ENCODE results near the gene STIM1.

Gene STIM1

GRCh38 chr11:3927129-3927796 is 71.8 kb downstream of the STIM1 start:
- H3K4me1 ChIP-seq (ENCODE audit: control insufficient read depth in 2 of 2, insufficient read depth in 2 of 2, low read length in 2 of 2): no peaks in the 10 kb centered on the region
- no peaks in the 10 kb centered on the region for H3K27me3 ChIP-seq (ENCODE audit: control insufficient read depth in 2 of 2, insufficient read depth in 2 of 2, low read length in 2 of 2)
- no peak overlapping the region for H3K4me3 ChIP-seq (ENCODE audit: low read length in 2 of 2)
- no peak overlapping the region for H3K27ac ChIP-seq (ENCODE audit: low read depth in 2 of 2, low read length in 2 of 2)
- H3K36me3 ChIP-seq (ENCODE audit: control insufficient read depth in 2 of 2, insufficient read depth in 2 of 2, low read length in 2 of 2): no peaks in the 10 kb centered on the region
- no peaks in the 10 kb centered on the region for H3K9me3 ChIP-seq (ENCODE audit: control insufficient read depth in 2 of 2, low read length in 2 of 2)
- no peak overlapping the region for H3K9ac ChIP-seq (ENCODE audit: low read depth in 1 of 2, low read length in 2 of 2)

GRCh38 chr11:3929232-3929631 is 73.8 kb downstream of the STIM1 start:
- no peaks in the 10 kb centered on the region for H3K27me3 ChIP-seq (ENCODE audit: control insufficient read depth in 2 of 2, insufficient read depth in 2 of 2, low read length in 2 of 2)
- no peak overlapping the region for H3K9ac ChIP-seq (ENCODE audit: low read depth in 1 of 2, low read length in 2 of 2)
- no peaks in the 10 kb centered on the region for H3K36me3 ChIP-seq (ENCODE audit: control insufficient read depth in 2 of 2, insufficient read depth in 2 of 2, low read length in 2 of 2)
- no peak overlapping the region for H3K4me3 ChIP-seq (ENCODE audit: low read length in 2 of 2)
- H3K9me3 ChIP-seq (ENCODE audit: control insufficient read depth in 2 of 2, low read length in 2 of 2): no peaks in the 10 kb centered on the region
- no peak overlapping the region for H3K27ac ChIP-seq (ENCODE audit: low read depth in 2 of 2, low read length in 2 of 2)
- H3K4me1 ChIP-seq (ENCODE audit: control insufficient read depth in 2 of 2, insufficient read depth in 2 of 2, low read length in 2 of 2): no peaks in the 10 kb centered on the region

- Histone ChIP-seq H3K36me3 (ENCODE audit: control insufficient read depth in 2 of 2, insufficient read depth in 2 of 2, low read length in 2 of 2) (no peaks in the 10 kb centered on the region), H3K27me3 (ENCODE audit: control insufficient read depth in 2 of 2, insufficient read depth in 2 of 2, low read length in 2 of 2) (no peaks in the 10 kb centered on the region), H3K27ac (ENCODE audit: low read depth in 2 of 2, low read length in 2 of 2) (no peak overlapping the region), H3K4me1 (ENCODE audit: control insufficient read depth in 2 of 2, insufficient read depth in 2 of 2, low read length in 2 of 2) (no peaks in the 10 kb centered on the region), H3K4me3 (ENCODE audit: low read length in 2 of 2) (no peak overlapping the region), H3K9me3 (ENCODE audit: control insufficient read depth in 2 of 2, low read length in 2 of 2) (no peaks in the 10 kb centered on the region), H3K9ac (ENCODE audit: low read depth in 1 of 2, low read length in 2 of 2) (no peak overlapping the region)
These were observed 74.2 kb downstream of the STIM1 start for GRCh38 chr11:3929649-3930048.

GRCh38 chr11:3932698-3933097 is 77.2 kb downstream of the STIM1 start:
- no peaks in the 10 kb centered on the region for H3K36me3 ChIP-seq (ENCODE audit: control insufficient read depth in 2 of 2, insufficient read depth in 2 of 2, low read length in 2 of 2)
- no peak overlapping the region for H3K27ac ChIP-seq (ENCODE audit: low read depth in 2 of 2, low read length in 2 of 2)
- no peaks in the 10 kb centered on the region for H3K4me1 ChIP-seq (ENCODE audit: control insufficient read depth in 2 of 2, insufficient read depth in 2 of 2, low read length in 2 of 2)
- H3K27me3 ChIP-seq (ENCODE audit: control insufficient read depth in 2 of 2, insufficient read depth in 2 of 2, low read length in 2 of 2): no peaks in the 10 kb centered on the region
- H3K4me3 ChIP-seq (ENCODE audit: low read length in 2 of 2): no peak overlapping the region
- H3K9me3 ChIP-seq (ENCODE audit: control insufficient read depth in 2 of 2, low read length in 2 of 2): no peaks in the 10 kb centered on the region
- H3K9ac ChIP-seq (ENCODE audit: low read depth in 1 of 2, low read length in 2 of 2): no peak overlapping the region

- Histone ChIP-seq H3K36me3 (ENCODE audit: control insufficient read depth in 2 of 2, insufficient read depth in 2 of 2, low read length in 2 of 2) (no peaks in the 10 kb centered on the region), H3K4me1 (ENCODE audit: control insufficient read depth in 2 of 2, insufficient read depth in 2 of 2, low read length in 2 of 2) (no peaks in the 10 kb centered on the region), H3K9me3 (ENCODE audit: control insufficient read depth in 2 of 2, low read length in 2 of 2) (no peaks in the 10 kb centered on the region), H3K9ac (ENCODE audit: low read depth in 1 of 2, low read length in 2 of 2) (no peak overlapping the region), H3K4me3 (ENCODE audit: low read length in 2 of 2) (no peak overlapping the region), H3K27me3 (ENCODE audit: control insufficient read depth in 2 of 2, insufficient read depth in 2 of 2, low read length in 2 of 2) (no peaks in the 10 kb centered on the region), H3K27ac (ENCODE audit: low read depth in 2 of 2, low read length in 2 of 2) (no peak overlapping the region)
These were observed 77.7 kb downstream of the STIM1 start for GRCh38 chr11:3933165-3933628.

- H3K36me3 ChIP-seq (ENCODE audit: control insufficient read depth in 2 of 2, insufficient read depth in 2 of 2, low read length in 2 of 2): no peaks in the 10 kb centered on the region
- H3K9me3 ChIP-seq (ENCODE audit: control insufficient read depth in 2 of 2, low read length in 2 of 2): no peaks in the 10 kb centered on the region
- H3K27me3 ChIP-seq (ENCODE audit: control insufficient read depth in 2 of 2, insufficient read depth in 2 of 2, low read length in 2 of 2): no peaks in the 10 kb centered on the region
- H3K9ac ChIP-seq (ENCODE audit: low read depth in 1 of 2, low read length in 2 of 2): no peak overlapping the region
- H3K4me3 ChIP-seq (ENCODE audit: low read length in 2 of 2): no peak overlapping the region
- H3K27ac ChIP-seq (ENCODE audit: low read depth in 2 of 2, low read length in 2 of 2): no peak overlapping the region
- H3K4me1 ChIP-seq (ENCODE audit: control insufficient read depth in 2 of 2, insufficient read depth in 2 of 2, low read length in 2 of 2): no peaks in the 10 kb centered on the region
These were observed 79.2 kb downstream of the STIM1 start for GRCh38 chr11:3934658-3935057.

- no peak overlapping the region for H3K9ac ChIP-seq (ENCODE audit: low read depth in 1 of 2, low read length in 2 of 2)
- no peak overlapping the region for H3K4me3 ChIP-seq (ENCODE audit: low read length in 2 of 2)
- no peaks in the 10 kb centered on the region for H3K36me3 ChIP-seq (ENCODE audit: control insufficient read depth in 2 of 2, insufficient read depth in 2 of 2, low read length in 2 of 2)
- no peak overlapping the region for H3K27ac ChIP-seq (ENCODE audit: low read depth in 2 of 2, low read length in 2 of 2)
- H3K9me3 ChIP-seq (ENCODE audit: control insufficient read depth in 2 of 2, low read length in 2 of 2): no peaks in the 10 kb centered on the region
- no peaks in the 10 kb centered on the region for H3K27me3 ChIP-seq (ENCODE audit: control insufficient read depth in 2 of 2, insufficient read depth in 2 of 2, low read length in 2 of 2)
- H3K4me1 ChIP-seq (ENCODE audit: control insufficient read depth in 2 of 2, insufficient read depth in 2 of 2, low read length in 2 of 2): no peaks in the 10 kb centered on the region
These were observed 81.1 kb downstream of the STIM1 start for GRCh38 chr11:3936517-3936916.

GRCh38 chr11:3939211-3939610 is 83.7 kb downstream of the STIM1 start:
- no peaks in the 10 kb centered on the region for H3K9me3 ChIP-seq (ENCODE audit: control insufficient read depth in 2 of 2, low read length in 2 of 2)
- no peak overlapping the region for H3K27ac ChIP-seq (ENCODE audit: low read depth in 2 of 2, low read length in 2 of 2)
- H3K9ac ChIP-seq (ENCODE audit: low read depth in 1 of 2, low read length in 2 of 2): no peak overlapping the region
- H3K27me3 ChIP-seq (ENCODE audit: control insufficient read depth in 2 of 2, insufficient read depth in 2 of 2, low read length in 2 of 2): no peaks in the 10 kb centered on the region
- H3K4me3 ChIP-seq (ENCODE audit: low read length in 2 of 2): no peak overlapping the region
- H3K36me3 ChIP-seq (ENCODE audit: control insufficient read depth in 2 of 2, insufficient read depth in 2 of 2, low read length in 2 of 2): no peaks in the 10 kb centered on the region
- H3K4me1 ChIP-seq (ENCODE audit: control insufficient read depth in 2 of 2, insufficient read depth in 2 of 2, low read length in 2 of 2): peaks cover 3 to 16% of the 10 kb centered on the region in 2 donors

- Histone ChIP-seq H3K9ac (ENCODE audit: low read depth in 1 of 2, low read length in 2 of 2) (no peak overlapping the region), H3K27ac (ENCODE audit: low read depth in 2 of 2, low read length in 2 of 2) (no peak overlapping the region), H3K4me3 (ENCODE audit: low read length in 2 of 2) (no peak overlapping the region), H3K9me3 (ENCODE audit: control insufficient read depth in 2 of 2, low read length in 2 of 2) (no peaks in the 10 kb centered on the region), H3K4me1 (ENCODE audit: control insufficient read depth in 2 of 2, insufficient read depth in 2 of 2, low read length in 2 of 2) (peaks cover 3 to 16% of the 10 kb centered on the region in 2 donors), H3K36me3 (ENCODE audit: control insufficient read depth in 2 of 2, insufficient read depth in 2 of 2, low read length in 2 of 2) (no peaks in the 10 kb centered on the region), H3K27me3 (ENCODE audit: control insufficient read depth in 2 of 2, insufficient read depth in 2 of 2, low read length in 2 of 2) (no peaks in the 10 kb centered on the region)
These were observed 84.3 kb downstream of the STIM1 start for GRCh38 chr11:3939651-3940190.

GRCh38 chr11:3942160-3942955 is 86.9 kb downstream of the STIM1 start:
- Histone ChIP-seq H3K9ac (ENCODE audit: low read depth in 1 of 2, low read length in 2 of 2) (no peak overlapping the region), H3K27me3 (ENCODE audit: control insufficient read depth in 2 of 2, insufficient read depth in 2 of 2, low read length in 2 of 2) (no peaks in the 10 kb centered on the region), H3K4me1 (ENCODE audit: control insufficient read depth in 2 of 2, insufficient read depth in 2 of 2, low read length in 2 of 2) (peaks cover 4 to 26% of the 10 kb centered on the region in 2 donors), H3K9me3 (ENCODE audit: control insufficient read depth in 2 of 2, low read length in 2 of 2) (no peaks in the 10 kb centered on the region), H3K4me3 (ENCODE audit: low read length in 2 of 2) (no peak overlapping the region), H3K27ac (ENCODE audit: low read depth in 2 of 2, low read length in 2 of 2) (peak overlapping the region in 1 of 2 donors; percentile 9), H3K36me3 (ENCODE audit: control insufficient read depth in 2 of 2, insufficient read depth in 2 of 2, low read length in 2 of 2) (no peaks in the 10 kb centered on the region)

Data from mucosa of rectum (tissue), 2 donors.